ENCODE data around the gene COPS9.

The COPS9 gene

DNA sequence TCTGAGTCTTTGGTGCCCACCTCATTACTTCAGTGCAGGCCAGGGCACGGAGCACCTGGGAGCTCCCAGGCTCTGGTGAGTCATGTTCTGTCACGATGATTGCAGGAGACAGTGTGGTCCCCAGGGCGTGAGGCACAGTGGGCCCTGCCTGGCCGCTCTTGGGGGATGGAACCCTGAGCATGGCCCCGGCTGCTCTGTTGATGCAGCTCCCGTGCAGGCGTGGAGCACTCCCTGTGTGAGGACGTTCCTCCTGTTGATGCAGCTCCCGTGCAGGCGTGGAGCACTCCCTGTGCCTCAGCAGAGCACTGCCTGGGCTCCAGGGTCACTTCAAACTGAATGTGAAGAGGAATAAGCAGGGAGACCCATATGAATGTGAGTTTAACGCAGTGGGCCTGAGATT, 30.1 kb downstream of the COPS9 start:
- no peak for DNase-seq

DNA sequence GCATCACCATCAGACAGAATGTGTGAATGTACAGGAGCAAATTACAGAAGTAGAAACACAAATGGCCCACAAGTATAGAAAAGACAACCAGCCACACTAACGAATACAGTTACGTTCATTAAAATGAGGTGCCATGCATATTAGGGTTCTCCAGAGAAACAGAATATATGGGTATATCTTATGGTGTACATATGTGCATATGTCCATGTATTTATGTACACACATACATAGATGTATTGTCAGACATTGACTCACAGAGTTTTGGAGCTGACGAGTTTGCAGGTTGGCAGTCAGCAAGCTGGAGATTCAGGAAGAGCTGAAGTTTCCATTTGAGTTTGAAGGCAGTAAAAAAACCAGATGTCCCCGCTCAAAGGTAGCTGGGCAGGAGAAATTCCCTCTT, 33.0 kb downstream of the COPS9 start:
- no peak for DNase-seq

DNA sequence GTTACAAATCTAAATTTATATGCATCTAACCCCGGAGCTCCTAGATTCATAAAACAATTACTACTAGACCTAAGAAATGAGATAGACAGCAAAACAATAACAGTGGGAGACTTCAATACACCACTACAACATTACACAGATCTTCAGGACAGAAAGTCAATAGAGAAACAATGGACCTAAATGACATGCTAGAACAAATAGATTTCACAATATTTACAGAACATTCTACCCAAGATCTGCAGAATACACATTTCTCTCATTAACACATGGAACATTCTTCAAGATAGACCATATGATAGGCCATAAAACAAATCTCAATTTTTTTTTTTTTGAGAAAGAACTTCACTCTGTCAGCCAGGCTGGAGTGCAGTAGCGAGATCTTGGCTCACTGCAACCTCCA, 37.8 kb downstream of the COPS9 start:
- DNase-seq, result no peak

- DNase-seq, result no peak
Measured at GRCh38 chr2:240095556-240096523, 40.3 kb downstream of the COPS9 start.

DNA sequence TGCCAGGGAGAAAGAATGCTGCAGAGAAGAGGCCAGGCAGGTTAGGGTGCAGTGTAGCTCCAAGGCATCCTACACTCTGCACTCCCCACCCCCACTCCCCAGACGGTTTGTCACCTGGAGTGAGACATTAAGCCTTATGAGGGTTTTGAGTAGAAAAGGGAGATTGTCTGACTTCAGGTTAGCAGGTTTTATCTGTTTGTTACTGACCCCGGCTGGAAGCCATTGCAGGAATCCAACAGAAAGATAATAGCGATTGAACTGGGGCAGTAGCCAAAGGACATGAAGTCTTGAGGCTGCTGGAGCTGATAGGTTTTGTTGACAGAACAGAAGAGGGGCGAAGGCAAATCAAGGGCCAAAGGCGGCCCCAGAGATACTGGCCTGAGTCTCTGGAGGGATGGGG, 46.8 kb downstream of the COPS9 start:
- DNase-seq, result no peak

- DNase-seq, result no peak
Measured at GRCh38 chr2:240086563-240086962, 49.5 kb downstream of the COPS9 start.
